AG09319 (cell line): ENCODE data around the gene NFIX.

Experiments used
- DNase-seq: peaks from one replicate; pipeline ENCODE4 v3.0.0-alpha.2; 2010; ENCODE audit warnings: low read depth; ENCODE audit errors: extremely low read depth
- CTCF ChIP-seq: IDR thresholded peaks from 2 replicates; pipeline ENCODE4 v1.5.1; 2011; ENCODE audit warnings: low read depth, mild to moderate bottlenecking, inconsistent platforms, low read length, moderate library complexity

The NFIX gene

GRCh38 chr19:13093407-13094105, 98.3 kb downstream of the NFIX start:
- TF ChIP-seq CTCF = peak; percentile 83
- DNase-seq = peak; percentile 60

GRCh38 chr19:13094106-13094504, 98.8 kb downstream of the NFIX start:
- TF ChIP-seq CTCF = no peak
- DNase-seq = no peak

- DNase-seq = no peak
- TF ChIP-seq CTCF = no peak
These were observed 99.6 kb downstream of the NFIX start for GRCh38 chr19:13094771-13095392.

GRCh38 chr19:13095393-13095784, 100.1 kb downstream of the NFIX start:
- TF ChIP-seq CTCF = no peak
- no peak for DNase-seq

GRCh38 chr19:13095934-13096927, 101.0 kb downstream of the NFIX start:
- DNase-seq = no peak
- no peak for TF ChIP-seq CTCF

- no peak for DNase-seq
These were observed 101.8 kb downstream of the NFIX start for GRCh38 chr19:13097033-13097462.

More at GRCh38 chr19:13097033-13097462, 101.8 kb downstream of the NFIX start:
- no peak for TF ChIP-seq CTCF
